Naive thymus-derived CD8-positive, alpha-beta T cell (primary cell): ENCODE results near the gene CPSF3. TPM values are rescaled to one million over a fixed set of nuclear protein-coding genes. Genes with fewer than 3 reads are reported as not detected.

ENCODE experiments used
- ATAC-seq, 2 donors: fragments of 150-1000 bp; cut with Tn5 transposase in 1 of 2; sonication (Bioruptor Pico), chemical (Tn5 transposase) in 1 of 2; 1 replicate in 1 of 2; 2 replicates in 1 of 2; pipeline ENCODE4 v1.10.0; 2021; ENCODE audit warnings: mild to moderate bottlenecking in 2 of 2, moderate library complexity in 2 of 2
- POLR2A ChIA-PET: fragments of 350-600 bp; sonication (Branson Sonifier 250); formaldehyde crosslinking; loops from one replicate; lab custom pipeline; 2021; ENCODE audit warnings: antibody characterized with exemption; lab: Charles Lee
- DNase-seq, 10 donors: peaks; one replicate each; pipeline versions ENCODE4 v3.0.0 to v3.0.0-alpha.2; 2020 to 2022
- H3K27ac Mint-ChIP-seq, 10 donors: one replicate each; pipeline ENCODE4 v1.8.0; 2020 to 2022; ENCODE audit warnings: mild to moderate bottlenecking in 10 of 10, mixed read lengths in 10 of 10, moderate library complexity in 4 of 10, inconsistent platforms in 1 of 10
- H3K27me3 Mint-ChIP-seq, 5 donors: one replicate each; pipeline ENCODE4 v1.8.0; 2021 to 2022; ENCODE audit warnings: mixed read lengths in 5 of 5
- H3K36me3 Mint-ChIP-seq, 3 donors: one replicate each; pipeline ENCODE4 v1.8.0; 2020 to 2022; ENCODE audit warnings: mixed read lengths in 3 of 3, mild to moderate bottlenecking in 2 of 3, inconsistent platforms in 1 of 3
- H3K4me1 Mint-ChIP-seq, 4 donors: one replicate each; pipeline ENCODE4 v1.8.0; 2021 to 2022; ENCODE audit warnings: mixed read lengths in 4 of 4
- H3K4me3 Mint-ChIP-seq, 10 donors: one replicate each; pipeline ENCODE4 v1.8.0; 2020 to 2022; ENCODE audit warnings: mild to moderate bottlenecking in 10 of 10, mixed read lengths in 10 of 10, moderate library complexity in 6 of 10, inconsistent platforms in 1 of 10
- H3K9me3 Mint-ChIP-seq, 9 donors: one replicate each; pipeline ENCODE4 v1.8.0; 2020 to 2022; ENCODE audit warnings: mixed read lengths in 9 of 9, mild to moderate bottlenecking in 3 of 9, inconsistent platforms in 1 of 9, moderate library complexity in 1 of 9
- polyA plus RNA-seq, 3 donors: library from polyadenylated mRNA; unstranded; fragments of 300-500 nt; fragmentation: Illumina TruSeq; gene quantifications; one replicate each; pipeline ENCODE4 v1.2.3, GENCODE V29; 2021
- total RNA-seq, 8 experiments: library from RNA in 2 of 8; stranded (reverse) in 2 of 8; gene quantifications; one replicate each; pipeline ENCODE4 v1.2.3 and lab custom pipeline; 2021 to 2026

Gene CPSF3
- total and polyA plus RNA-seq, 5 experiments from 2014 or later = 21.3 to 32.3 (median 28.7) TPM

GRCh38 chr2:9430316-9431293 lies 7.2 kb downstream of the CPSF3 start:
- H3K27me3 Mint-ChIP-seq = no peaks in the 10 kb centered on the region
- POLR2A ChIA-PET = no interaction called here

GRCh38 chr2:9434489-9434888 lies 11.0 kb downstream of the CPSF3 start:
- ATAC-seq (no peak), DNase-seq (no peak)
- Mint-ChIP-seq H3K4me1 (no peaks in the 10 kb centered on the region), H3K9me3 (no peaks in the 10 kb centered on the region), H3K27me3 (no peaks in the 10 kb centered on the region), H3K27ac (peak overlapping the region in 1 of 10 donors; percentile 52), H3K4me3 (no peak overlapping the region), H3K36me3 (peaks cover 11 to 90% (median 55%) of the 10 kb centered on the region in 3 donors)
- POLR2A ChIA-PET = interaction anchor here (1.0 kb wide), 1 partner anchor 11 kb away, joined by 3 read pairs; the partner anchor contains the start of genes CPSF3 and ITGB1BP1

More at GRCh38 chr2:9430316-9431293, 7.2 kb downstream of the CPSF3 start:
- H3K4me3 Mint-ChIP-seq = no peak overlapping the region
- DNase-seq (no peak), ATAC-seq (no peak)
- peaks cover 11 to 64% (median 35%) of the 10 kb centered on the region in 3 donors for H3K36me3 Mint-ChIP-seq
- no peaks in the 10 kb centered on the region for H3K9me3 Mint-ChIP-seq
- H3K4me1 Mint-ChIP-seq = peaks cover 0 to 5% (median 3%) of the 10 kb centered on the region in 4 donors
- H3K27ac Mint-ChIP-seq = peak overlapping the region in 2 of 10 donors; percentile 54 to 62

DNA sequence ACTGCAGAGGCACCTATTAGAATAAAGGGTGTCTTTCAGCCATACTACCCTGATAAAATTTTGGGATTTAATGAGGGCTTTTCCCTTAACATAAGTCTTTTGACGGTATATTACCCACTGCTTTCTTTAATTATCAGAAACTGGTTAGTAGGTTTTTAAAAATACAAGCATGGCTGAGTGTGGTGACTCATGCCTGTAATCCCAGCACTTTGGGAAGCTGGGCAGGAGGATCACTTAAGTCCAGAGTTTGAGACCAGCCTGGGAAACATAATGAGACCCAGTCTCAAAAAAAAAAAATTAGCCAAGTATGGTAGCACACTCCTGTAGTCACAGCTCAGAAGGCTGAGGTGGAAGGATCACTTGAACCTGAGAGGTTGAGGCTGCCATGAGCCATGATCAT lies 16.1 kb downstream of the CPSF3 start:
- POLR2A ChIA-PET = no interaction called here
- Mint-ChIP-seq H3K27me3 (no peaks in the 10 kb centered on the region), H3K4me1 (no peaks in the 10 kb centered on the region), H3K27ac (no peak overlapping the region), H3K4me3 (no peak overlapping the region), H3K36me3 (peaks cover 5 to 87% (median 43%) of the 10 kb centered on the region in 3 donors), H3K9me3 (no peaks in the 10 kb centered on the region)
- no peak for DNase-seq
- ATAC-seq = no peak

- Mint-ChIP-seq H3K4me1 (no peaks in the 10 kb centered on the region), H3K9me3 (no peaks in the 10 kb centered on the region), H3K27ac (no peak overlapping the region), H3K36me3 (peaks cover 5 to 87% (median 48%) of the 10 kb centered on the region in 3 donors), H3K4me3 (no peak overlapping the region), H3K27me3 (no peaks in the 10 kb centered on the region)
- no peak for ATAC-seq
- no peak for DNase-seq
- POLR2A ChIA-PET = no interaction called here
These were observed 16.7 kb downstream of the CPSF3 start for GRCh38 chr2:9440058-9440727.

DNA sequence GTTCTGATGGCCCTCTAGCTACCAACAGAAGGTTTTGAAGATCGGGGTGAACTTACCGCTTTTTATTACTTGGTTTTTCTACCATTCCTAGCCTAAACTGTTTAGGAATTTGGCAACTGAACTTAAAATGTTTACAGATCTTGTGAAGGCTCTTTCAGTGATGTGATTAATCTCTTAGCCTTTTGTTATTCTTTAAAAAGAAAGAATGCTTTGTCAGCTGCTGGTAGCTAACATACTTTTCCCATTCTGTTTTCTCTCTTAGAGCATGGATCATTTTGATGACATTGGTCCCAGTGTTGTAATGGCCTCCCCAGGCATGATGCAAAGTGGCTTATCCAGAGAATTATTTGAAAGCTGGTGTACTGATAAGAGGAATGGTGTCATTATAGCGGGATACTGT lies 18.1 kb downstream of the CPSF3 start:
- POLR2A ChIA-PET = no interaction called here
- no peak overlapping the region for H3K27ac Mint-ChIP-seq

DNA sequence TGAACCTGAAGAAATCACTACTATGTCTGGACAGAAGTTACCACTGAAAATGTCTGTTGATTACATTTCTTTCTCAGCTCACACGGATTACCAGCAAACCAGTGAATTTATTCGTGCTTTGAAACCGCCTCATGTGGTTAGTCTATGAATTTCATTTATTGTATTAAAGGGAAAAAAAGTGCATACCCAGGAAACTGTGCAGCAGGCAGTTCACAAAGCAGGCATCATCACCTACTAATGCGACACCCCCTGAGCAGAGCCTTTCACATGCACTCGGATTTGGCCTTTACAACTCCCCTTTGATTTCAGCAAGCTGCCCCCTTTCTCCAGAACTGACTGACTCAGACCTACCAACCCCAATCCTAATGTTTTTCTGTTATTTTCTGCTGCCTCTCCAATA lies 20.1 kb downstream of the CPSF3 start:
- Mint-ChIP-seq H3K4me1 (no peaks in the 10 kb centered on the region), H3K27me3 (no peaks in the 10 kb centered on the region), H3K4me3 (no peak overlapping the region), H3K27ac (peak overlapping the region in 1 of 10 donors; percentile 25), H3K36me3 (peaks cover 5 to 83% (median 35%) of the 10 kb centered on the region in 3 donors), H3K9me3 (no peaks in the 10 kb centered on the region)
- no peak for ATAC-seq
- POLR2A ChIA-PET = interaction anchor here (0.9 kb wide), 1 partner anchor 30 kb away, joined by 4 read pairs; no protein-coding TSS in a partner anchor
- DNase-seq = no peak

More for the DNA sequence above, 18.1 kb downstream of the CPSF3 start:
- DNase-seq (no peak), ATAC-seq (no peak)
- H3K27me3 Mint-ChIP-seq = no peaks in the 10 kb centered on the region
- H3K4me3 Mint-ChIP-seq = no peak overlapping the region
- no peaks in the 10 kb centered on the region for H3K9me3 Mint-ChIP-seq
- H3K36me3 Mint-ChIP-seq = peaks cover 5 to 85% (median 45%) of the 10 kb centered on the region in 3 donors
- H3K4me1 Mint-ChIP-seq = no peaks in the 10 kb centered on the region

DNA sequence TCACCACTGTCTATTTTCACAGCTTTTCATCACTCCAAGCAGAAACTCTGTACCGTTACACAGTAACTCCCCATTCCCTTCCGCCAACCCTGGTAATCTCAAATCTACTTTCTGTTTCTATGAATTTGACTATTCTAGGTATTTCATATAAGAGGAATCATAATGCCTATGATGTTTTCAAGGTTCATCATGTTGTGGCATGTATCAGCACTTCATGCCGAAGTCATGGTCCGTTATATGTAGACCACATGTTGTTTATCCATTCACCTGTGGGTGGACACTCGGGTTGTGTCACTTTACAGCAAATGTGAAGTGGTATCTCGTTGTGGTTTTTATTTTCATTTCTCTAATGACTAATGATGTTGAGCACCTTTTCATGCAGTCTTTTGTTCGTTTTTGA lies 21.6 kb downstream of the CPSF3 start:
- Mint-ChIP-seq H3K36me3 (peaks cover 5 to 82% (median 35%) of the 10 kb centered on the region in 3 donors), H3K9me3 (no peaks in the 10 kb centered on the region), H3K27me3 (no peaks in the 10 kb centered on the region), H3K4me1 (no peaks in the 10 kb centered on the region), H3K4me3 (no peak overlapping the region), H3K27ac (peak overlapping the region in 2 of 10 donors; percentile 6 to 19)
- no peak for ATAC-seq
- DNase-seq = no peak
- POLR2A ChIA-PET = no interaction called here

DNA sequence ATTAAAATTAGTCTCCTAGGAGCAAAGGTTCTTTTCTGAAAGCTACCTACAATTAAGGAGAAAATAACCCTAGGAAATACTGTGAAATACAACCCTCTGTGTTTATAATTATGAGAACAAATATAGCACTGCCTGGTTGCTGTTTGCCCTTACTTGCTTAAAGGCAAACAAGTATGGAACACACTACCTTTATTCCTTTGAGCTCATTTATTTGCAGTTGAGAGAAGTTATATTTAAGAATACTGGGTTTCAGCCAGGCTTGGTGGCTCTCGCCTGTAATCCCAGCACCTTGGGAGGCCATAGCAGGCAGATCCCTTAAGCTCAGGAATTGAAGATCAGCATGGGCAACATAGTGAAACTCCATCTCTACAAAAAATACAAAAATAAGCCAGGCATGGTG lies 27.8 kb downstream of the CPSF3 start:
- ATAC-seq = no peak
- H3K4me1 Mint-ChIP-seq = no peaks in the 10 kb centered on the region
- no peak overlapping the region for H3K27ac Mint-ChIP-seq
- no peaks in the 10 kb centered on the region for H3K9me3 Mint-ChIP-seq
- H3K4me3 Mint-ChIP-seq = no peak overlapping the region
- peaks cover 0 to 85% (median 23%) of the 10 kb centered on the region in 3 donors for H3K36me3 Mint-ChIP-seq
- no peak for DNase-seq
- POLR2A ChIA-PET = no interaction called here
- no peaks in the 10 kb centered on the region for H3K27me3 Mint-ChIP-seq

DNA sequence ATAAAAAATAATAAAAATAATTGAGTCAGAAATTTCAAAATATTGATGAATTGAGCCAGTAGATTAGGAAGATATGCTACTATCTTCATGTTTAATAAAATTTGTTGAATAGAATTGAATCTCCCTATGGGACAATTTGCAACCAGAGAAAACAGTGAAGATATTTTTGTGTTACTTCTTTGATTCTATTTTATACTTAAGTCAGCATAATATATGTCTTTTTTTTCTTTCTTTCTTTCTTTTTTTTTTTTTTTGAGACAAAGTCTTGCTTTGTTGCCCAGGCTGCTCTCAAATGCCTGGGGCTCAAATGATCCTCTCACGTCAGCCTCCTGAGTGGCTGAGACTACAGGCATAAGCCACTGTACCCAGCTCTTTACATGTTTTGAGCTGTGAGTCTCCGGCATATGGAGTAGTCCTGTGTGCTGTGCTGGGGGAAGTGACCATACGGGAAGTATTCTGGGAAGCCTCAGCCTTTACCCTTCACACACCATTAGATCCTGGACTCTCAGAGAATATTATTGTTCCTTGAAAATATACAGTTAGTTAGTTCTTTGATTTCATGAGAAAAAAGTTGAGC lies 37.1 kb downstream of the CPSF3 start:
- no peak for ATAC-seq
- peak overlapping the region in 1 of 10 donors; percentile 43 for H3K27ac Mint-ChIP-seq
- H3K4me3 Mint-ChIP-seq = no peak overlapping the region
- no peaks in the 10 kb centered on the region for H3K9me3 Mint-ChIP-seq
- DNase-seq = no peak
- H3K4me1 Mint-ChIP-seq = no peaks in the 10 kb centered on the region
- no peaks in the 10 kb centered on the region for H3K27me3 Mint-ChIP-seq
- POLR2A ChIA-PET = no interaction called here
- H3K36me3 Mint-ChIP-seq = peaks cover 0 to 76% (median 19%) of the 10 kb centered on the region in 3 donors

- Mint-ChIP-seq H3K4me3 (no peak overlapping the region), H3K27me3 (no peaks in the 10 kb centered on the region), H3K9me3 (no peaks in the 10 kb centered on the region), H3K4me1 (no peaks in the 10 kb centered on the region), H3K36me3 (peaks cover 0 to 76% (median 17%) of the 10 kb centered on the region in 3 donors), H3K27ac (no peak overlapping the region)
- POLR2A ChIA-PET = no interaction called here
- ATAC-seq = no peak
- DNase-seq = no peak
These were observed 37.6 kb downstream of the CPSF3 start for GRCh38 chr2:9461079-9461478.

GRCh38 chr2:9462313-9462712 lies 38.9 kb downstream of the CPSF3 start:
- H3K27ac Mint-ChIP-seq = no peak overlapping the region
- H3K36me3 Mint-ChIP-seq = peaks cover 0 to 71% (median 16%) of the 10 kb centered on the region in 3 donors
- H3K9me3 Mint-ChIP-seq = no peaks in the 10 kb centered on the region
- DNase-seq = no peak
- ATAC-seq = no peak
- no peaks in the 10 kb centered on the region for H3K27me3 Mint-ChIP-seq
- peaks cover 0 to 3% (median 0%) of the 10 kb centered on the region in 4 donors for H3K4me1 Mint-ChIP-seq
- H3K4me3 Mint-ChIP-seq = no peak overlapping the region
- POLR2A ChIA-PET = interaction anchor here (0.6 kb wide), 1 partner anchor 97 kb away, joined by 6 read pairs; no protein-coding TSS in a partner anchor

- POLR2A ChIA-PET = interaction anchor here (0.6 kb wide), 1 partner anchor 96 kb away, joined by 6 read pairs; no protein-coding TSS in a partner anchor
- DNase-seq (no peak), ATAC-seq (no peak)
- Mint-ChIP-seq H3K36me3 (peaks cover 0 to 68% (median 16%) of the 10 kb centered on the region in 3 donors), H3K4me1 (peaks cover 0 to 3% (median 0%) of the 10 kb centered on the region in 4 donors), H3K4me3 (no peak overlapping the region), H3K27me3 (no peaks in the 10 kb centered on the region), H3K9me3 (no peaks in the 10 kb centered on the region), H3K27ac (peak overlapping the region in 2 of 10 donors; percentile 31 to 37)
These were observed 39.6 kb downstream of the CPSF3 start for GRCh38 chr2:9462886-9463697.
